WTC11 (cell line): ENCODE data around the gene STK32B. TPM values are rescaled to one million over a fixed set of nuclear protein-coding genes. Genes with fewer than 3 reads are reported as not detected.

ENCODE experiments used
- ATAC-seq: fragments of 200-7000 bp; cut with Tn5 transposase; 2 replicates; pipeline ENCODE4 v1.10.0; 2021; ENCODE audit warnings: mild to moderate bottlenecking, moderate library complexity
- CTCF ChIA-PET: fragments of 300-600 bp; sonication (Branson Sonifier 250); formaldehyde crosslinking; loops from one replicate; lab custom pipeline; 2021; ENCODE audit warnings: antibody characterized with exemption; lab: Charles Lee
- POLR2A ChIA-PET: fragments of 350-600 bp; sonication (Branson Sonifier 250); formaldehyde crosslinking; loops from one replicate; lab custom pipeline; 2021; ENCODE audit warnings: antibody characterized with exemption; lab: Charles Lee
- DNase-seq: peaks from one replicate; pipeline ENCODE4 v3.0.0; 2021; ENCODE audit warnings: low spot score
- H3K27ac Mint-ChIP-seq: 2 replicates; pipeline ENCODE4 v1.8.0; 2021; ENCODE audit warnings: mixed read lengths
- H3K27me3 Mint-ChIP-seq: 2 replicates; pipeline ENCODE4 v1.8.0; 2021; ENCODE audit warnings: low read depth, mild to moderate bottlenecking, moderate library complexity, mixed read lengths
- H3K36me3 Mint-ChIP-seq: 2 replicates; pipeline ENCODE4 v1.8.0; 2021; ENCODE audit warnings: mixed read lengths
- H3K4me1 Mint-ChIP-seq: 2 replicates; pipeline ENCODE4 v1.8.0; 2022; ENCODE audit warnings: mixed read lengths
- H3K4me3 Mint-ChIP-seq: 2 replicates; pipeline ENCODE4 v1.8.0; 2021; ENCODE audit warnings: mild to moderate bottlenecking, moderate library complexity, mixed read lengths
- H3K9me3 Mint-ChIP-seq: 2 replicates; pipeline ENCODE4 v1.8.0; 2021; ENCODE audit warnings: mixed read lengths
- ATF1 ChIP-seq: sonication (generic); formaldehyde crosslinking; IDR thresholded peaks from 2 replicates; pipeline ENCODE4 v1.8.1; 2023; ENCODE audit warnings: mild to moderate bottlenecking, moderate library complexity, missing genetic modification reagents
- ELF4 ChIP-seq: sonication (generic); formaldehyde crosslinking; IDR thresholded peaks from 2 replicates; pipeline ENCODE4 v1.8.1; 2022; ENCODE audit warnings: low read depth, mild to moderate bottlenecking, moderate library complexity, missing genetic modification reagents
- GRHL2 ChIP-seq: fragments of 250-450 bp; sonication (Bioruptor Pico); IDR thresholded peaks from 2 replicates; pipeline ENCODE4 v1.8.0; 2022; ENCODE audit warnings: mild to moderate bottlenecking, moderate library complexity; ENCODE audit not compliant: insufficient replicate concordance, severe bottlenecking
- GTF2I ChIP-seq: fragments of 250-450 bp; sonication (Bioruptor Pico); conservative IDR thresholded peaks from 2 replicates; pipeline ENCODE4 v1.4.0; 2021; ENCODE audit warnings: mild to moderate bottlenecking
- KAT7 ChIP-seq: sonication (generic); formaldehyde crosslinking; IDR thresholded peaks from 2 replicates; pipeline ENCODE4 v1.8.1; 2023; ENCODE audit warnings: missing genetic modification reagents, mild to moderate bottlenecking, borderline replicate concordance
- MLX ChIP-seq: sonication (generic); formaldehyde crosslinking; IDR thresholded peaks from 2 replicates; pipeline ENCODE4 v1.8.1; 2023; ENCODE audit warnings: mild to moderate bottlenecking, missing genetic modification reagents, moderate library complexity
- NFE2L1 ChIP-seq: sonication (generic); formaldehyde crosslinking; IDR thresholded peaks from 2 replicates; pipeline ENCODE4 v1.8.1; 2023; ENCODE audit warnings: missing genetic modification reagents
- NR1H2 ChIP-seq: sonication (generic); formaldehyde crosslinking; IDR thresholded peaks from 2 replicates; pipeline ENCODE4 v1.9.0; 2021; ENCODE audit warnings: mild to moderate bottlenecking, moderate library complexity, missing genetic modification reagents
- SMAD3 ChIP-seq: sonication (generic); formaldehyde crosslinking; IDR thresholded peaks from 2 replicates; pipeline ENCODE4 v1.8.0; 2022; ENCODE audit warnings: missing genetic modification reagents, mild to moderate bottlenecking, borderline replicate concordance
- TEAD4 ChIP-seq: sonication (generic); formaldehyde crosslinking; IDR thresholded peaks from 2 replicates; pipeline ENCODE4 v1.8.0; 2022; ENCODE audit warnings: mild to moderate bottlenecking, missing genetic modification reagents
- USF2 ChIP-seq: sonication (generic); formaldehyde crosslinking; IDR thresholded peaks from 2 replicates; pipeline ENCODE4 v1.8.1; 2023; ENCODE audit warnings: mild to moderate bottlenecking, missing genetic modification reagents, moderate library complexity
- ZNF416 ChIP-seq: fragments of 250-450 bp; sonication (Bioruptor Pico); IDR thresholded peaks from 2 replicates; pipeline ENCODE4 v1.9.0; 2021; ENCODE audit warnings: mild to moderate bottlenecking, inconsistent platforms
- total RNA-seq: library from RNA; stranded (reverse); gene quantifications from 3 replicates; pipeline ENCODE4 v1.2.3, GENCODE V29; 2021
- TF ChIP-seq, protein P1 (sequence below): fragments of 250-450 bp; sonication (Bioruptor Pico); conservative IDR thresholded peaks from 2 replicates; pipeline ENCODE4 v1.9.0; 2021; ENCODE audit warnings: mild to moderate bottlenecking
- TF ChIP-seq, protein P2 (sequence below): sonication (generic); formaldehyde crosslinking; IDR thresholded peaks from 2 replicates; pipeline ENCODE4 v1.8.1; 2023; ENCODE audit warnings: mild to moderate bottlenecking, missing genetic modification reagents
- TF ChIP-seq, protein P3 (sequence below): sonication (generic); formaldehyde crosslinking; conservative IDR thresholded peaks from 2 replicates; pipeline ENCODE4 v1.8.1; 2023; ENCODE audit warnings: mild to moderate bottlenecking, low read depth, missing genetic modification reagents, moderate library complexity
- TF ChIP-seq, protein P4 (sequence below): sonication (generic); formaldehyde crosslinking; IDR thresholded peaks from 2 replicates; pipeline ENCODE4 v1.8.1; 2023; ENCODE audit warnings: mild to moderate bottlenecking, missing genetic modification reagents, borderline replicate concordance
- TF ChIP-seq, protein P5 (sequence below): sonication (generic); formaldehyde crosslinking; IDR thresholded peaks from 2 replicates; pipeline ENCODE4 v1.8.1; 2022; ENCODE audit warnings: missing genetic modification reagents, borderline replicate concordance

The STK32B gene
- total RNA-seq, 1 experiment from 2014 or later, result 1.9 TPM

DNA sequence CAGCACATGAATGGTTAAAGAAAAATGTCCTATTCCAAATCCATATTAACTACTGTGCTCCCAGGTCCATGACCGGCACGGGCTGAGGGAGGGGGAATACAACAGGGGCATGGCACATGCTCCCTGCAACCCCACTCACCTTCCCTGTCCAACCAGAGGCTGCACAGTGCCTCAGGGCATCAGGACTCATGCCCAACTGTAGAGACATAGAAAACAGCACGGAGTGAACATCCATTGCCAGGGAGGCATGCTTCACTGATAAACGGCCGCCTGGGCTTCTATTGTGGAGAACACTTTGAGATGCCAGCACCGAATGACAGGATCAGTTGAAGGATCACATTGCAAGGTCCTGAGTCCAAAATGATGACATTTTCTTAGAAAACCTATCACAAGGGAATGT, 140.6 kb downstream of the STK32B start:
- DNase-seq, result no peak
- H3K4me3 Mint-ChIP-seq, result no peak overlapping the region
- H3K27ac Mint-ChIP-seq, result no peak overlapping the region
- H3K9me3 Mint-ChIP-seq, result no peaks in the 10 kb centered on the region
- CTCF ChIA-PET, result no interaction called here
- no peak for ATAC-seq
- POLR2A ChIA-PET, result no interaction called here
- H3K36me3 Mint-ChIP-seq, result no peaks in the 10 kb centered on the region
- H3K4me1 Mint-ChIP-seq, result peaks cover 8% of the 10 kb centered on the region
- TF ChIP-seq, protein P1, sequence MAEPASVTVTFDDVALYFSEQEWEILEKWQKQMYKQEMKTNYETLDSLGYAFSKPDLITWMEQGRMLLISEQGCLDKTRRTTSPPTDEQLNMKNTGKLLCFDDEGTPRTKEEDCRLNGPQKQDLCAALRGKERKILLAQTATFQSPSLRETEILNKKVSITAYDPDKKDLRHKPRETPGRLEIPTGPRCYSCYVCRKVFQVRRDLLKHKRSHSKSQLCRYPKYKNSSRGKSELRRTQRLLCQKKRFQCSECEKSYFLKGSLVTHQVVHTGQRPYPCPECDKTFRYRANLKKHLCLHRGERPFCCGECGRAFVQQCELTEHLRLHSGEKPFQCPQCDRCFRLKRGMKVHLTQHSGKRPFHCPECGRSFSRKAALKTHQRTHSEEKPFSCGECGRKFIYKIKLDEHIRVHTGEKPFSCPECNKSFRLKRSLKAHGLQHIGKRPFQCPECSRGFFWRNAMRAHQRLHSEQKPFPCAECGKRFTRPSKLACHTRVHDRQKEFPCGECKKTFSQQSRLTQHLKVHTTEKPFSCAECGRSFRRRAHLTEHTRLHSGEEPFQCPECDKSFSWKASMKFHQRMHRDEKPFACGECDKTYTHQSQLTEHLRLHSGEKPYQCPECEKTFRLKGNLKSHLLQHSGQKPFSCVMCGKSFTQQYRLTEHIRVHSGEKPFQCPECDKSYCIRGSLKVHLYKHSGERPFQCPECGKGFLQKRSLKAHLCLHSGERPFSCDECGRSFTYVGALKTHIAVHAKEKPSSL (CRISPR knock-in tag), result no peak
- TF ChIP-seq, protein P2, sequence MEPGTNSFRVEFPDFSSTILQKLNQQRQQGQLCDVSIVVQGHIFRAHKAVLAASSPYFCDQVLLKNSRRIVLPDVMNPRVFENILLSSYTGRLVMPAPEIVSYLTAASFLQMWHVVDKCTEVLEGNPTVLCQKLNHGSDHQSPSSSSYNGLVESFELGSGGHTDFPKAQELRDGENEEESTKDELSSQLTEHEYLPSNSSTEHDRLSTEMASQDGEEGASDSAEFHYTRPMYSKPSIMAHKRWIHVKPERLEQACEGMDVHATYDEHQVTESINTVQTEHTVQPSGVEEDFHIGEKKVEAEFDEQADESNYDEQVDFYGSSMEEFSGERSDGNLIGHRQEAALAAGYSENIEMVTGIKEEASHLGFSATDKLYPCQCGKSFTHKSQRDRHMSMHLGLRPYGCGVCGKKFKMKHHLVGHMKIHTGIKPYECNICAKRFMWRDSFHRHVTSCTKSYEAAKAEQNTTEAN (CRISPR knock-in tag), result no peak
- TF ChIP-seq GRHL2 (CRISPR knock-in tag), result no peak
- TF ChIP-seq GTF2I, result no peak
- TF ChIP-seq, protein P3, sequence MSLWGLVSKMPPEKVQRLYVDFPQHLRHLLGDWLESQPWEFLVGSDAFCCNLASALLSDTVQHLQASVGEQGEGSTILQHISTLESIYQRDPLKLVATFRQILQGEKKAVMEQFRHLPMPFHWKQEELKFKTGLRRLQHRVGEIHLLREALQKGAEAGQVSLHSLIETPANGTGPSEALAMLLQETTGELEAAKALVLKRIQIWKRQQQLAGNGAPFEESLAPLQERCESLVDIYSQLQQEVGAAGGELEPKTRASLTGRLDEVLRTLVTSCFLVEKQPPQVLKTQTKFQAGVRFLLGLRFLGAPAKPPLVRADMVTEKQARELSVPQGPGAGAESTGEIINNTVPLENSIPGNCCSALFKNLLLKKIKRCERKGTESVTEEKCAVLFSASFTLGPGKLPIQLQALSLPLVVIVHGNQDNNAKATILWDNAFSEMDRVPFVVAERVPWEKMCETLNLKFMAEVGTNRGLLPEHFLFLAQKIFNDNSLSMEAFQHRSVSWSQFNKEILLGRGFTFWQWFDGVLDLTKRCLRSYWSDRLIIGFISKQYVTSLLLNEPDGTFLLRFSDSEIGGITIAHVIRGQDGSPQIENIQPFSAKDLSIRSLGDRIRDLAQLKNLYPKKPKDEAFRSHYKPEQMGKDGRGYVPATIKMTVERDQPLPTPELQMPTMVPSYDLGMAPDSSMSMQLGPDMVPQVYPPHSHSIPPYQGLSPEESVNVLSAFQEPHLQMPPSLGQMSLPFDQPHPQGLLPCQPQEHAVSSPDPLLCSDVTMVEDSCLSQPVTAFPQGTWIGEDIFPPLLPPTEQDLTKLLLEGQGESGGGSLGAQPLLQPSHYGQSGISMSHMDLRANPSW, result no peak
- TF ChIP-seq, protein P4, sequence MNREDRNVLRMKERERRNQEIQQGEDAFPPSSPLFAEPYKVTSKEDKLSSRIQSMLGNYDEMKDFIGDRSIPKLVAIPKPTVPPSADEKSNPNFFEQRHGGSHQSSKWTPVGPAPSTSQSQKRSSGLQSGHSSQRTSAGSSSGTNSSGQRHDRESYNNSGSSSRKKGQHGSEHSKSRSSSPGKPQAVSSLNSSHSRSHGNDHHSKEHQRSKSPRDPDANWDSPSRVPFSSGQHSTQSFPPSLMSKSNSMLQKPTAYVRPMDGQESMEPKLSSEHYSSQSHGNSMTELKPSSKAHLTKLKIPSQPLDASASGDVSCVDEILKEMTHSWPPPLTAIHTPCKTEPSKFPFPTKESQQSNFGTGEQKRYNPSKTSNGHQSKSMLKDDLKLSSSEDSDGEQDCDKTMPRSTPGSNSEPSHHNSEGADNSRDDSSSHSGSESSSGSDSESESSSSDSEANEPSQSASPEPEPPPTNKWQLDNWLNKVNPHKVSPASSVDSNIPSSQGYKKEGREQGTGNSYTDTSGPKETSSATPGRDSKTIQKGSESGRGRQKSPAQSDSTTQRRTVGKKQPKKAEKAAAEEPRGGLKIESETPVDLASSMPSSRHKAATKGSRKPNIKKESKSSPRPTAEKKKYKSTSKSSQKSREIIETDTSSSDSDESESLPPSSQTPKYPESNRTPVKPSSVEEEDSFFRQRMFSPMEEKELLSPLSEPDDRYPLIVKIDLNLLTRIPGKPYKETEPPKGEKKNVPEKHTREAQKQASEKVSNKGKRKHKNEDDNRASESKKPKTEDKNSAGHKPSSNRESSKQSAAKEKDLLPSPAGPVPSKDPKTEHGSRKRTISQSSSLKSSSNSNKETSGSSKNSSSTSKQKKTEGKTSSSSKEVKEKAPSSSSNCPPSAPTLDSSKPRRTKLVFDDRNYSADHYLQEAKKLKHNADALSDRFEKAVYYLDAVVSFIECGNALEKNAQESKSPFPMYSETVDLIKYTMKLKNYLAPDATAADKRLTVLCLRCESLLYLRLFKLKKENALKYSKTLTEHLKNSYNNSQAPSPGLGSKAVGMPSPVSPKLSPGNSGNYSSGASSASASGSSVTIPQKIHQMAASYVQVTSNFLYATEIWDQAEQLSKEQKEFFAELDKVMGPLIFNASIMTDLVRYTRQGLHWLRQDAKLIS (CRISPR knock-in tag), result no peak
- TF ChIP-seq USF2 (CRISPR knock-in tag), result no peak
- TF ChIP-seq ATF1 (CRISPR knock-in tag), result no peak
- no peak for TF ChIP-seq ELF4 (CRISPR knock-in tag)
- TF ChIP-seq MLX (CRISPR knock-in tag), result no peak
- no peak for TF ChIP-seq NFE2L1 (CRISPR knock-in tag)
- no peak for TF ChIP-seq TEAD4 (CRISPR knock-in tag)
- no peak for TF ChIP-seq SMAD3 (CRISPR knock-in tag)
- H3K27me3 Mint-ChIP-seq, result peaks cover 9% of the 10 kb centered on the region

GRCh38 chr4:5192271-5192670, 141.0 kb downstream of the STK32B start:
- Mint-ChIP-seq H3K4me3 (no peak overlapping the region), H3K36me3 (no peaks in the 10 kb centered on the region), H3K27ac (no peak overlapping the region)
- TF ChIP-seq, protein P5, sequence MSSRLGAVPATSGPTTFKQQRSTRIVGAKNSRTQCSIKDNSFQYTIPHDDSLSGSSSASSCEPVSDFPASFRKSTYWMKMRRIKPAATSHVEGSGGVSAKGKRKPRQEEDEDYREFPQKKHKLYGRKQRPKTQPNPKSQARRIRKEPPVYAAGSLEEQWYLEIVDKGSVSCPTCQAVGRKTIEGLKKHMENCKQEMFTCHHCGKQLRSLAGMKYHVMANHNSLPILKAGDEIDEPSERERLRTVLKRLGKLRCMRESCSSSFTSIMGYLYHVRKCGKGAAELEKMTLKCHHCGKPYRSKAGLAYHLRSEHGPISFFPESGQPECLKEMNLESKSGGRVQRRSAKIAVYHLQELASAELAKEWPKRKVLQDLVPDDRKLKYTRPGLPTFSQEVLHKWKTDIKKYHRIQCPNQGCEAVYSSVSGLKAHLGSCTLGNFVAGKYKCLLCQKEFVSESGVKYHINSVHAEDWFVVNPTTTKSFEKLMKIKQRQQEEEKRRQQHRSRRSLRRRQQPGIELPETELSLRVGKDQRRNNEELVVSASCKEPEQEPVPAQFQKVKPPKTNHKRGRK, result no peak
- TF ChIP-seq MLX (CRISPR knock-in tag) (no peak), KAT7 (CRISPR knock-in tag) (no peak), ZNF416 (CRISPR knock-in tag) (no peak), NR1H2 (CRISPR knock-in tag) (no peak)
- TF ChIP-seq, all 79 proteins: peak for 0
- ChIA-PET CTCF (no interaction called here), POLR2A (no interaction called here)
- ATAC-seq (no peak), DNase-seq (no peak)
- H3K4me1 Mint-ChIP-seq, result peaks cover 8% of the 10 kb centered on the region
- H3K27me3 Mint-ChIP-seq, result peaks cover 8% of the 10 kb centered on the region
- H3K9me3 Mint-ChIP-seq, result no peaks in the 10 kb centered on the region
